ENCODE data around the gene APOL2. TPM values are rescaled to one million over a fixed set of nuclear protein-coding genes. Genes with fewer than 3 reads are reported as not detected.

Gene APOL2
- total RNA-seq, 1 experiment from 2014 or later: 9.9 TPM

- no peaks in the 10 kb centered on the region for H3K79me2 ChIP-seq (ENCODE audit: insufficient read depth, low read length)
- BruUV-seq (replicated peaks): no TSS peak
- no peak overlapping the region for H3K27ac ChIP-seq (ENCODE audit: low read depth, low read length)
- CTCF ChIA-PET: no interaction called here
- ATAC-seq (no peak), DNase-seq (ENCODE audit: low read depth, low spot score) (no peak)
- no peak overlapping the region for H3K9ac ChIP-seq (ENCODE audit: low read length)
- no peaks in the 10 kb centered on the region for H3K27me3 ChIP-seq (ENCODE audit: insufficient read depth, low read length)
- H3K36me3 ChIP-seq (ENCODE audit: control insufficient read depth in 1 of 2, insufficient read depth in 2 of 2, low read length in 2 of 2): no peaks in the 10 kb centered on the region
- H4K20me1 ChIP-seq (ENCODE audit: insufficient read depth): no peaks in the 10 kb centered on the region
- H2AFZ ChIP-seq (ENCODE audit: low read depth, low read length, poor library complexity, severe bottlenecking): no peak overlapping the region
- intact Hi-C loops (cut with micrococcal nuclease): no loop called here
- no peaks in the 10 kb centered on the region for H3K4me1 ChIP-seq (ENCODE audit: control insufficient read depth in 1 of 2, insufficient read depth in 2 of 2, low read length in 2 of 2)
- POLR2A ChIA-PET: no interaction called here
- H3K4me2 ChIP-seq (ENCODE audit: low read length): no peak overlapping the region
- no peaks in the 10 kb centered on the region for H3K9me3 ChIP-seq (ENCODE audit: control insufficient read depth in 1 of 2, insufficient read depth in 1 of 2, low read depth in 1 of 2, low read length in 2 of 2)
- TF ChIP-seq EZH2phosphoT487 (IDR thresholded peaks at IDR 0.05; ENCODE audit: borderline replicate concordance) (no peak), ELF1 (IDR thresholded peaks at IDR 0.05; ENCODE audit: borderline replicate concordance, low read depth) (no peak), POLR2A (IDR thresholded peaks at IDR 0.05; ENCODE audit: borderline replicate concordance, extremely low read depth, insufficient read depth, insufficient read length) (no peak), FOSL1 (IDR thresholded peaks at IDR 0.05; ENCODE audit: low read depth) (no peak), YY1 (IDR thresholded peaks at IDR 0.05; ENCODE audit: extremely low read depth, insufficient replicate concordance, low read depth, low read length) (no peak), SIN3A (IDR thresholded peaks at IDR 0.05; ENCODE audit: low read depth) (no peak), SRF (IDR thresholded peaks at IDR 0.05; ENCODE audit: low read depth) (no peak), JUND (IDR thresholded peaks at IDR 0.05) (no peak), ZBTB33 (IDR thresholded peaks at IDR 0.05; ENCODE audit: extremely low read depth, insufficient replicate concordance, low read length) (no peak), SP1 (IDR thresholded peaks at IDR 0.05; ENCODE audit: low read depth) (no peak), ZFX (IDR thresholded peaks at IDR 0.05) (no peak), ZNF274 (IDR thresholded peaks at IDR 0.05; ENCODE audit: low read depth, low read length) (no peak), CEBPB (IDR thresholded peaks at IDR 0.05; ENCODE audit: low read depth) (no peak), EZH2 (IDR thresholded peaks at IDR 0.05) (no peak), CBX3 (IDR thresholded peaks at IDR 0.05; ENCODE audit: low read depth) (no peak), POLR2AphosphoS5 (IDR thresholded peaks at IDR 0.05; ENCODE audit: low read depth, low read length) (no peak)
- TF ChIP-seq, protein P1, sequence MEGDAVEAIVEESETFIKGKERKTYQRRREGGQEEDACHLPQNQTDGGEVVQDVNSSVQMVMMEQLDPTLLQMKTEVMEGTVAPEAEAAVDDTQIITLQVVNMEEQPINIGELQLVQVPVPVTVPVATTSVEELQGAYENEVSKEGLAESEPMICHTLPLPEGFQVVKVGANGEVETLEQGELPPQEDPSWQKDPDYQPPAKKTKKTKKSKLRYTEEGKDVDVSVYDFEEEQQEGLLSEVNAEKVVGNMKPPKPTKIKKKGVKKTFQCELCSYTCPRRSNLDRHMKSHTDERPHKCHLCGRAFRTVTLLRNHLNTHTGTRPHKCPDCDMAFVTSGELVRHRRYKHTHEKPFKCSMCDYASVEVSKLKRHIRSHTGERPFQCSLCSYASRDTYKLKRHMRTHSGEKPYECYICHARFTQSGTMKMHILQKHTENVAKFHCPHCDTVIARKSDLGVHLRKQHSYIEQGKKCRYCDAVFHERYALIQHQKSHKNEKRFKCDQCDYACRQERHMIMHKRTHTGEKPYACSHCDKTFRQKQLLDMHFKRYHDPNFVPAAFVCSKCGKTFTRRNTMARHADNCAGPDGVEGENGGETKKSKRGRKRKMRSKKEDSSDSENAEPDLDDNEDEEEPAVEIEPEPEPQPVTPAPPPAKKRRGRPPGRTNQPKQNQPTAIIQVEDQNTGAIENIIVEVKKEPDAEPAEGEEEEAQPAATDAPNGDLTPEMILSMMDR (IDR thresholded peaks at IDR 0.05 in 2 of 3, conservative IDR thresholded peaks at IDR 0.05 in 1 of 3; ENCODE audit: borderline replicate concordance in 1 of 3, insufficient read depth in 1 of 3, low read depth in 2 of 3, low read length in 2 of 3): no peak
- TF ChIP-seq, protein P2, sequence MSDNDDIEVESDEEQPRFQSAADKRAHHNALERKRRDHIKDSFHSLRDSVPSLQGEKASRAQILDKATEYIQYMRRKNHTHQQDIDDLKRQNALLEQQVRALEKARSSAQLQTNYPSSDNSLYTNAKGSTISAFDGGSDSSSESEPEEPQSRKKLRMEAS (IDR thresholded peaks at IDR 0.05): no peak
- TF ChIP-seq, protein P3, sequence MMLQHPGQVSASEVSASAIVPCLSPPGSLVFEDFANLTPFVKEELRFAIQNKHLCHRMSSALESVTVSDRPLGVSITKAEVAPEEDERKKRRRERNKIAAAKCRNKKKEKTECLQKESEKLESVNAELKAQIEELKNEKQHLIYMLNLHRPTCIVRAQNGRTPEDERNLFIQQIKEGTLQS (IDR thresholded peaks at IDR 0.05): no peak
- RAD21 ChIA-PET (ENCODE audit: low non-redundant PET in 1 of 2, low total read pairs in 2 of 2, uncharacterized antibody in 2 of 2, unreplicated experiment in 2 of 2): no interaction called here
- H3K4me3 ChIP-seq (replicated peaks in 1 of 2; ENCODE audit: low read depth in 1 of 2, low read length in 2 of 2): no peak overlapping the region
- no peaks in the 10 kb centered on the region for H3K9me2 ChIP-seq (ENCODE audit: insufficient read depth)
These were observed 7.4 kb upstream of the APOL2 start for GRCh38 chr22:36246718-36247117.

Data from HCT116 (cell line).